Neutrophil (primary cell): ENCODE results near the gene MOB3A.

ENCODE experiments used
- H3K27ac ChIP-seq: fragments of 200-600 bp; sonication (generic); 2 replicates; pipeline ENCODE4 v1.5.1; 2016; ENCODE audit warnings: mild to moderate bottlenecking, moderate library complexity
- H3K27me3 ChIP-seq: fragments of 200-600 bp; sonication (generic); 2 replicates; pipeline ENCODE4 v1.6.0; 2016; ENCODE audit warnings: mild to moderate bottlenecking
- H3K36me3 ChIP-seq: fragments of 200-600 bp; sonication (generic); 2 replicates; pipeline ENCODE4 v1.5.1; 2017
- H3K4me1 ChIP-seq, 2 experiments: fragments of 200-600 bp in 1 of 2; sonication (generic) in 1 of 2; 1 replicate in 1 of 2; 2 replicates in 1 of 2; pipeline versions ENCODE4 v1.5.1 to v1.6.1; 2013 to 2016; ENCODE audit warnings: low read depth in 1 of 2, low read length in 1 of 2, mild to moderate bottlenecking in 1 of 2, moderate library complexity in 1 of 2; ENCODE audit not compliant: control insufficient read depth in 1 of 2, insufficient read depth in 1 of 2
- H3K4me3 ChIP-seq, 2 experiments: fragments of 200-600 bp in 1 of 2; sonication (generic) in 1 of 2; 1 replicate in 1 of 2; 2 replicates in 1 of 2; pipeline ENCODE4 v1.5.1; 2013 to 2016; ENCODE audit warnings: low read depth in 1 of 2, low read length in 1 of 2, mild to moderate bottlenecking in 1 of 2, moderate library complexity in 1 of 2
- H3K9me3 ChIP-seq: fragments of 200-600 bp; sonication (generic); 2 replicates; pipeline ENCODE4 v1.5.1; 2016
- CTCF ChIP-seq: fragments of 200-600 bp; sonication (generic); IDR thresholded peaks from 2 replicates; pipeline ENCODE4 v1.5.1; 2016; ENCODE audit warnings: antibody characterized with exemption

Gene MOB3A

GRCh38 chr19:2070436-2070827 lies 25.7 kb downstream of the MOB3A start:
- H3K4me1 ChIP-seq = peaks cover 45 to 47% of the 10 kb centered on the region in 2 experiments
- H3K9me3 ChIP-seq = no peaks in the 10 kb centered on the region
- H3K27me3 ChIP-seq = no peaks in the 10 kb centered on the region
- no peak overlapping the region for H3K4me3 ChIP-seq
- H3K27ac ChIP-seq = peak overlapping the region; percentile 82
- H3K36me3 ChIP-seq = peaks cover 69% of the 10 kb centered on the region
- TF ChIP-seq CTCF = no peak

GRCh38 chr19:2064788-2065524 lies 31.2 kb downstream of the MOB3A start:
- peak overlapping the region; percentile 33 for H3K27ac ChIP-seq
- H3K4me1 ChIP-seq = peaks cover 36 to 42% of the 10 kb centered on the region in 2 experiments
- peaks cover 31% of the 10 kb centered on the region for H3K36me3 ChIP-seq
- no peaks in the 10 kb centered on the region for H3K27me3 ChIP-seq
- no peak overlapping the region for H3K4me3 ChIP-seq
- H3K9me3 ChIP-seq = no peaks in the 10 kb centered on the region
- no peak for TF ChIP-seq CTCF

GRCh38 chr19:2064395-2064787 lies 31.7 kb downstream of the MOB3A start:
- Histone ChIP-seq H3K27ac (no peak overlapping the region), H3K27me3 (no peaks in the 10 kb centered on the region), H3K4me1 (peaks cover 36 to 42% of the 10 kb centered on the region in 2 experiments), H3K9me3 (no peaks in the 10 kb centered on the region), H3K36me3 (peaks cover 25% of the 10 kb centered on the region), H3K4me3 (no peak overlapping the region)
- TF ChIP-seq CTCF = no peak

GRCh38 chr19:2063824-2064223 lies 32.3 kb downstream of the MOB3A start:
- no peak for TF ChIP-seq CTCF
- no peaks in the 10 kb centered on the region for H3K27me3 ChIP-seq
- H3K27ac ChIP-seq = no peak overlapping the region
- peaks cover 20% of the 10 kb centered on the region for H3K36me3 ChIP-seq
- peaks cover 31 to 37% of the 10 kb centered on the region in 2 experiments for H3K4me1 ChIP-seq
- H3K9me3 ChIP-seq = no peaks in the 10 kb centered on the region
- H3K4me3 ChIP-seq = no peak overlapping the region

GRCh38 chr19:2062770-2063169 lies 33.4 kb downstream of the MOB3A start:
- H3K27me3 ChIP-seq = no peaks in the 10 kb centered on the region
- no peak overlapping the region for H3K4me3 ChIP-seq
- H3K36me3 ChIP-seq = peaks cover 15% of the 10 kb centered on the region
- no peaks in the 10 kb centered on the region for H3K9me3 ChIP-seq
- peaks cover 30 to 32% of the 10 kb centered on the region in 2 experiments for H3K4me1 ChIP-seq
- TF ChIP-seq CTCF = no peak
- H3K27ac ChIP-seq = peak overlapping the region; percentile 99
